Astrocyte (in vitro differentiated cells and primary cell): ENCODE results near the gene DPH5. TPM values are rescaled to one million over a fixed set of nuclear protein-coding genes. Genes with fewer than 3 reads are reported as not detected.

Experiments
- DNase-seq: peaks from one replicate; pipeline ENCODE4 v3.0.0-alpha.2; 2010; ENCODE audit warnings: low read depth
- FAIRE-seq: peaks from 2 replicates; lab custom pipeline; 2011; peaks lifted over from hg19 to GRCh38; lab: Jason Lieb, UNC
- H2AFZ ChIP-seq: 2 replicates; pipeline ENCODE4 v1.6.0; 2012; ENCODE audit warnings: low read depth, low read length, inconsistent platforms
- H3K27ac ChIP-seq: 2 replicates; pipeline ENCODE4 v1.5.1; 2011; ENCODE audit warnings: low read depth, low read length, inconsistent platforms
- H3K27me3 ChIP-seq: 2 replicates; pipeline ENCODE4 v1.6.0; 2011; ENCODE audit warnings: low read length, inconsistent platforms; ENCODE audit not compliant: insufficient read depth
- H3K36me3 ChIP-seq: 2 replicates; pipeline ENCODE4 v1.5.1; 2011; ENCODE audit warnings: low read length, inconsistent platforms; ENCODE audit not compliant: insufficient read depth
- H3K4me1 ChIP-seq: 2 replicates; pipeline ENCODE4 v1.5.1; 2011; ENCODE audit warnings: low read length, inconsistent platforms; ENCODE audit not compliant: insufficient read depth
- H3K4me2 ChIP-seq: 2 replicates; pipeline ENCODE4 v1.6.0; 2012; ENCODE audit warnings: low read length, inconsistent platforms
- H3K4me3 ChIP-seq: 2 replicates; pipeline ENCODE4 v1.5.1; 2011; ENCODE audit warnings: low read depth, mild to moderate bottlenecking, low read length, inconsistent platforms; ENCODE audit not compliant: insufficient read depth
- H3K79me2 ChIP-seq: 2 replicates; pipeline ENCODE4 v1.6.0; 2012; ENCODE audit warnings: mild to moderate bottlenecking, low read length, inconsistent platforms; ENCODE audit not compliant: insufficient read depth
- H3K9ac ChIP-seq: 2 replicates; pipeline ENCODE4 v1.6.0; 2012; ENCODE audit warnings: mild to moderate bottlenecking, low read length, inconsistent platforms
- H3K9me3 ChIP-seq: 2 replicates; pipeline ENCODE4 v1.5.1; 2012; ENCODE audit warnings: low read depth, mild to moderate bottlenecking, low read length, inconsistent platforms; ENCODE audit not compliant: insufficient read depth
- H4K20me1 ChIP-seq: 2 replicates; pipeline ENCODE4 v1.6.0; 2012; ENCODE audit warnings: low read length, inconsistent platforms; ENCODE audit not compliant: insufficient read depth
- H3K27ac Mint-ChIP-seq: one replicate; pipeline ENCODE4 v1.8.0; 2021; ENCODE audit warnings: mild to moderate bottlenecking, mixed read lengths; ENCODE audit not compliant: unreplicated experiment
- H3K27me3 Mint-ChIP-seq: one replicate; pipeline ENCODE4 v1.8.0; 2021; ENCODE audit warnings: low read depth, mixed read lengths; ENCODE audit not compliant: unreplicated experiment
- H3K36me3 Mint-ChIP-seq: one replicate; pipeline ENCODE4 v1.8.0; 2021; ENCODE audit warnings: low read depth, mixed read lengths; ENCODE audit not compliant: unreplicated experiment
- H3K4me1 Mint-ChIP-seq: one replicate; pipeline ENCODE4 v1.8.0; 2021; ENCODE audit warnings: low read depth, mixed read lengths; ENCODE audit not compliant: unreplicated experiment
- H3K4me3 Mint-ChIP-seq: one replicate; pipeline ENCODE4 v1.8.0; 2021; ENCODE audit warnings: mild to moderate bottlenecking, moderate library complexity, mixed read lengths; ENCODE audit not compliant: unreplicated experiment
- H3K9me3 Mint-ChIP-seq: one replicate; pipeline ENCODE4 v1.8.0; 2021; ENCODE audit warnings: mild to moderate bottlenecking, mixed read lengths; ENCODE audit not compliant: unreplicated experiment
- EZH2 ChIP-seq: IDR thresholded peaks from 2 replicates; pipeline ENCODE4 v1.6.1; 2012; ENCODE audit warnings: mild to moderate bottlenecking, low read length, inconsistent platforms; ENCODE audit not compliant: insufficient read depth
- total RNA-seq: library from RNA; stranded (reverse); gene quantifications from 2 replicates; pipeline ENCODE4 v1.2.1, GENCODE V29; 2021
- TF ChIP-seq, protein P1 (sequence below): IDR thresholded peaks from 2 replicates; pipeline ENCODE4 v1.5.1; 2011; ENCODE audit warnings: low read depth, mild to moderate bottlenecking, inconsistent platforms, low read length, moderate library complexity; ENCODE audit not compliant: insufficient read depth

The DPH5 gene
- total RNA-seq, 1 donor from 2014 or later: 29.6 TPM

DNA sequence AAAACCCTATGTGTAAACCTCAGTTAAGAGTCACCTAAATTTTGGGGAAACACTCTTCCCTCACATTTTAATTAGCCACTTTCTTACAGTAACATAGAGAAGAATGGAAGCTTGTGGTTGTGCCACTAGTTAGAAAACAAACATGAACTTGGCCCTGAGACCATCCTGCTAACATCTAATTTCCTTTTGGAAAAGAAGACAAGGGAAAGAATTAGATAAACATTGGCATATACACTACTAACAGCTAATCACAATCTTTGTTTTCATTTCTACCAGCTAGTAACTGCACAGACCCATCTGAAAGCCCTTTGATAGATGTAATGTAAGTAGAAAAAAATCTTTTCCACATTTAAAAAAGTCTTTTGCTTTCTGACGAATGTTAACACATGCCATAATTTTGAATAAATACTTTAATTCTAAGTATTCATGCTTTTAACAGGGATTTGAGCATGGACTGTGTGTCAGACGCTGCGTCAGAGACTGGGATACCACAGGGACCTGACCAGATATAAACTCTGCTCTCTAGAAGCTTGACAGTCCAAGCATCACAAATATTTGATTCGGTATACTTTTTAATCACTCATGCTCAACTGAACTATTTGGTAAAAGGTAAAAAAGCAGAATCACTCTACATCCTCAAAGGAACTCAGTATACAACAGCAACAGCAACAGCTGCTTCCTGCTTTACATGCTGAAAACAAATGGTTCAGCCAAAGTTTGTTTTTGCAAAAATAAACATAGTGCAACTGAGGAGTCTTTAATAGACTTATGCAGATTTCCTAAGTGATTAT is 30.2 kb downstream of the DPH5 start:
- H3K9ac ChIP-seq: no peak overlapping the region
- H3K9me3 Mint-ChIP-seq: no peaks in the 10 kb centered on the region
- H3K9me3 ChIP-seq: no peaks in the 10 kb centered on the region
- no peak overlapping the region for H3K4me2 ChIP-seq
- FAIRE-seq (no peak), DNase-seq (no peak)
- H2AFZ ChIP-seq: no peak overlapping the region
- H4K20me1 ChIP-seq: no peaks in the 10 kb centered on the region
- H3K4me3 ChIP-seq: no peak overlapping the region
- no peaks in the 10 kb centered on the region for H3K4me1 ChIP-seq
- H3K4me3 Mint-ChIP-seq: no peak overlapping the region
- H3K27me3 ChIP-seq: no peaks in the 10 kb centered on the region
- H3K4me1 Mint-ChIP-seq: peaks cover 2% of the 10 kb centered on the region
- no peaks in the 10 kb centered on the region for H3K36me3 ChIP-seq
- H3K79me2 ChIP-seq: no peaks in the 10 kb centered on the region
- TF ChIP-seq, protein P1, sequence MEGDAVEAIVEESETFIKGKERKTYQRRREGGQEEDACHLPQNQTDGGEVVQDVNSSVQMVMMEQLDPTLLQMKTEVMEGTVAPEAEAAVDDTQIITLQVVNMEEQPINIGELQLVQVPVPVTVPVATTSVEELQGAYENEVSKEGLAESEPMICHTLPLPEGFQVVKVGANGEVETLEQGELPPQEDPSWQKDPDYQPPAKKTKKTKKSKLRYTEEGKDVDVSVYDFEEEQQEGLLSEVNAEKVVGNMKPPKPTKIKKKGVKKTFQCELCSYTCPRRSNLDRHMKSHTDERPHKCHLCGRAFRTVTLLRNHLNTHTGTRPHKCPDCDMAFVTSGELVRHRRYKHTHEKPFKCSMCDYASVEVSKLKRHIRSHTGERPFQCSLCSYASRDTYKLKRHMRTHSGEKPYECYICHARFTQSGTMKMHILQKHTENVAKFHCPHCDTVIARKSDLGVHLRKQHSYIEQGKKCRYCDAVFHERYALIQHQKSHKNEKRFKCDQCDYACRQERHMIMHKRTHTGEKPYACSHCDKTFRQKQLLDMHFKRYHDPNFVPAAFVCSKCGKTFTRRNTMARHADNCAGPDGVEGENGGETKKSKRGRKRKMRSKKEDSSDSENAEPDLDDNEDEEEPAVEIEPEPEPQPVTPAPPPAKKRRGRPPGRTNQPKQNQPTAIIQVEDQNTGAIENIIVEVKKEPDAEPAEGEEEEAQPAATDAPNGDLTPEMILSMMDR: no peak
- TF ChIP-seq EZH2: no peak
- no peak overlapping the region for H3K27ac Mint-ChIP-seq
- peaks cover 13% of the 10 kb centered on the region for H3K36me3 Mint-ChIP-seq
- no peaks in the 10 kb centered on the region for H3K27me3 Mint-ChIP-seq
- no peak overlapping the region for H3K27ac ChIP-seq

DNA sequence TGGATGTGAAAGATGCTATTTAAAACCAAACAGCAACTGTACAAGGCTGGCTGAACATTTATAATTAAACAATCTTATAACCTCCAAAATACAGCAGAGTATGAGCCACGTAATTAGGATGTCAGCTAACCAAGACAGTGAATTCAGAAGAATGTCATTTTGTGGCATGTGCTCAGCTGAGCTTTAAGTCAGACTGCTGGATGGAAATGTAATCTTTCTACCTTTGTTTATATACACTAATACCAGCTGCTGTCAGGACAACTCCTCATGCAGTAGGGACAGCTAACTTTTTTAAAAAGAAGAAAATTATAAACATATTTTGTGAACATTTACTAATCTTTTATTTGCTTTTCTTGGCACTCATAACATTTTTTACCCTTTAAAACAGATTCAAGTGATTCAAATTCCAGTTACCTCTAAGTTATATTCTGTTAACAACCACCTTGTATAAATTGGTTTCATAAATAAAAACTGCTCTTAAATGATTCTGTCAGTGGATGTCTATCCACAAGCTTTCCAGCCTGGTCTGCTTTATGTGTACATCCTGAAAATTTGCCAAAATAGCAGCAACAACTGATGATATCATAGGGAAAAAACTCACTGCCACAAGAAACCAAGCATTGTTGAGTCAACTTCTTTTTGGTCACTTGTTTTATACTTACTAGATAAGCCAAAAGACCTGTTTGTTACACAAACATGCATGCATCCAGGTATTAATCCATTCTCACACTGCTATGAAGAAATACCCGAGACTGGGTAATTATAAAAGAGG is 36.1 kb downstream of the DPH5 start:
- Mint-ChIP-seq H3K36me3 (peaks cover 6% of the 10 kb centered on the region), H3K9me3 (no peaks in the 10 kb centered on the region), H3K4me1 (peaks cover 12% of the 10 kb centered on the region), H3K27ac (peak overlapping the region; percentile 79), H3K4me3 (no peak overlapping the region), H3K27me3 (no peaks in the 10 kb centered on the region)
- Histone ChIP-seq H3K4me2 (no peak overlapping the region), H4K20me1 (no peaks in the 10 kb centered on the region), H2AFZ (no peak overlapping the region), H3K27me3 (no peaks in the 10 kb centered on the region), H3K27ac (peak overlapping the region; percentile 62), H3K36me3 (no peaks in the 10 kb centered on the region), H3K9ac (peak overlapping the region; percentile 13), H3K4me1 (peaks cover 11% of the 10 kb centered on the region), H3K79me2 (no peaks in the 10 kb centered on the region), H3K4me3 (no peak overlapping the region), H3K9me3 (no peaks in the 10 kb centered on the region)
- DNase-seq (peak; percentile 87), FAIRE-seq (peak; percentile 32)
- TF ChIP-seq, protein P1: no peak
- no peak for TF ChIP-seq EZH2
